ENCODE measurements around the gene RASA3. TPM values are rescaled to one million over a fixed set of nuclear protein-coding genes. Genes with fewer than 3 reads are reported as not detected.
"Not testable (repeated sequence)": the region's sequence is repeated elsewhere in the genome, so short reads cannot be mapped to it uniquely, and the experiment has no call there.

Gene RASA3
- polyA plus RNA-seq, 1 donor, result 11.5 TPM

DNA sequence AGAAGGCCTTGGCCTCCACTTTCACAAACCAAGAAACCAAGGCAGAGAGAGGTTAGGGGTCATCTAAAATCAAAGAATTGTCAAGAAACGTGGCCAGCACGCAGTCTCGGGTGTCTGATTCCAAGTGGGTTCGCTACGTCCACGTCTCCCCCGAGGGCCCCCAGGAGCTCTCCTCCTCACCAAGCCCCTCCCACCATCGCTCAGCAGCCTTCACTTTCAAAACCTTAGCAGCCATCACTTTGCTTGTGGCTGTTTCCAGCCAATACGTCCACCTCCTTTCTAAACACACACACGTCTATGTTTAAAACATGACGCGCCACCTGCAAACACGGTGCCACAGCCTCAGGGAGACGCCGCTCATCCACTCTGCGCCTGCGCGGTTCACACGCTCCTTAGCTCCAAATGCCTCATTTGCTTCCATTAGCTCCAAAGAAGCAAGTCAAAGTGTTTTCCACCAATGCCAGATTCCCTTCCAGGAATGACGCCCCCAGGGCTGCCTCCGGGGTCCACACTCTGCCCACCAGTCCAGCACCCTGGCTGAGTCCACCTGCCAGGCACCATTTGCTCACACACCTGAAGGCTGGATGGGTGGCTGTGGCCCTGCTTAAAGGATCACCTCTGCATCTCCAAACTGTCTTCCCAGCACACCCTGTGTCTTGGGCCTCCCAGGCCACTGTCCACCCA, 5.5 kb downstream of the RASA3 start:
- DNase-seq, result no peak

DNA sequence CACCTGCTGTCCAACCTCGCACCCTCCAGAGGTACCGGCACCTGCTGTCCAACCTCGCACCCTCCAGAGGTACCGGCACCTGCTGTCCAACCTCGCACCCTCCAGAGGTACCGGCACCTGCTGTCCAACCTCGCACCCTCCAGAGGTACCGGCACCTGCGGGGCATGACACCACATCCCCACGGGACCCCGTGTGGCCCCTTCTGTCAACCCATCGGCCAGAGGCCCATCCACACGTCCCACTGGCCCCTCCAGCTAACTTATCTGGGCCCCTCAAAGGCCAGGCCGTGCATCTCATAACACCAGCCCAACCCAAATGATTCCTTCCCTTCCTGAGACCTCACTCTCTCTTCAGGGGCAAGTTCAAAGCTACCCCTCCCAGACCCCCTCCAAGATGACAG, 6.3 kb downstream of the RASA3 start:
- DNase-seq, result not testable (repeated sequence)

DNA sequence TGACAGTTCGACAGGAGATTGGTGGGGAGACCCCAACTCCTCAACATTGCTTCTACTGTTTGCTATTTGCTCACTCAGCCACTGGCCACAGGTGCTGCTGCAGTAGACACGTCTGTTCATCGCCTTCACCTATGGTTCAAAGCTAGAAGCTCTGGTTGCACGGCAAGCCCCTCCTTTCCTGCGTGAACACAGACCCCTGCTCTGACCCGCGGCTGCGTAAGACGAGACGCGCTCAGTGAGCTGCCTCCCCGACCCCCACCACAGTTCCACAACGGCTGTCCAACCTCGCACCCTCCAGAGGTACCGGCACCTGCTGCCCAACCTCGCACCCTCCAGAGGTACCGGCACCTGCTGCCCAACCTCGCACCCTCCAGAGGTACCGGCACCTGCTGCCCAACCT, 6.8 kb downstream of the RASA3 start:
- no peak for DNase-seq

DNA sequence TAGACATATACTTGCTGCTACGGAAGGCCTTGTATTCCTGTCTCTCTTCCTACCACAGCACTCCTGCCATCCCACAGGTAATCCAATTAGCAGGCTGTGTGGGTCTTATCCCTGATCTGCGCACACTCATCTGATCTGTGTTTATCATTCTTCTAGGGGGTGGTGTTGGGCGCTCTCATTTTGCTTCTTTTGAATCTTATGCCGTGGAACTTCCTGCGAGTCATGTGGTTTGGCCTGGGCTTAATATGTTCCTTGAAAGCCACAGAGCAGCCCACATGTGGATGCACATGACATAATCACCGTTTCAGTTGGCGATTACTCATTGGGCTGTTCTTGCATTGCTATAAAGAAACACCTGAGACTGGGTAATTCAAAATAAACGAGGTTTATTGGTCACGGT, 7.5 kb downstream of the RASA3 start:
- no peak for DNase-seq

GRCh38 chr13:114124431-114124830, 8.0 kb downstream of the RASA3 start:
- no peak for DNase-seq

- no peak for DNase-seq
Measured at GRCh38 chr13:114123876-114124275, 8.5 kb downstream of the RASA3 start.

- no peak for DNase-seq
Measured at GRCh38 chr13:114123448-114123847, 9.0 kb downstream of the RASA3 start.

GRCh38 chr13:114122591-114123211, 9.7 kb downstream of the RASA3 start:
- DNase-seq, result no peak

DNA sequence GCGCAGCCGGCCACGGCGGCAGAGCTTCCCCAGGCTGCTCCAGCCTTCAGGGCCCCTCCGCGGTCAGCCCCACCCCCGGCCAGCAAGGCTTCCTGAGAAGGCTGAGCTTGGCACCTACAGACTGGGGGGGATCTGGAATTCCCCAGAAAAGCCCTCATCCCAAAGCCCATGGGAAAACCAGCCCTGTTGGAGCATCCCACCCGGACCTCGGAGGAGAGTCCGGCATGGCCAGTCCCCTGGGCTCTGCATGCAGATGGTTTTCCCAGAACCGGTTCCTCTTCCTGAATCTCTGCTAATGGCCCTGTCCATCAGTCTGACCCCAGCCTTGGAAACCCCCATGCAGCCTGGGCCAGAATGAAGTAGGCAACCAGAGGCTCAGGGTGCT, 10.3 kb downstream of the RASA3 start:
- DNase-seq, result no peak

GRCh38 chr13:114121496-114122126, 10.8 kb downstream of the RASA3 start:
- DNase-seq, result no peak

DNA sequence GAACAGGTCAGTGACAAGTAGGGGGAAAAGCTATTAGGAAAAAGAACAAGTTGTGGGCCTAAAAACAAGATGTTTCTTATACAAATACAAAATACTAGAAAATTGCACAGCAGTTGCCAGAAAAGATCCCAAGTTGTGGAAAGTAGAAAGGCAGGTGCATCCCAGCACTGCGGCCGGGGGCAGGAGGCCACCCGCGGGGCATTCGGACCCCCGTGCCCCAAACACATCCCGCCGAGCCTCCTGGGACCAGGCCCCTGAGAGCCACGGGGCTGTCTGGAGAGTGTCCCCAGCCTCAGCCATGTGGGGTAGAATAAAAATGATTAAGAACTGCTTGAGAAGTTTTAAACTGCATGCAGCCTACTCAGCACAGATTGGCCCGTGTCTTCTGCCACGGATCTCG, 11.4 kb downstream of the RASA3 start:
- DNase-seq, result no peak

- no peak for DNase-seq
Measured at GRCh38 chr13:114120591-114121011, 11.8 kb downstream of the RASA3 start.

- DNase-seq, result peak; percentile 83
Measured at GRCh38 chr13:114119196-114119595, 13.2 kb downstream of the RASA3 start.

DNA sequence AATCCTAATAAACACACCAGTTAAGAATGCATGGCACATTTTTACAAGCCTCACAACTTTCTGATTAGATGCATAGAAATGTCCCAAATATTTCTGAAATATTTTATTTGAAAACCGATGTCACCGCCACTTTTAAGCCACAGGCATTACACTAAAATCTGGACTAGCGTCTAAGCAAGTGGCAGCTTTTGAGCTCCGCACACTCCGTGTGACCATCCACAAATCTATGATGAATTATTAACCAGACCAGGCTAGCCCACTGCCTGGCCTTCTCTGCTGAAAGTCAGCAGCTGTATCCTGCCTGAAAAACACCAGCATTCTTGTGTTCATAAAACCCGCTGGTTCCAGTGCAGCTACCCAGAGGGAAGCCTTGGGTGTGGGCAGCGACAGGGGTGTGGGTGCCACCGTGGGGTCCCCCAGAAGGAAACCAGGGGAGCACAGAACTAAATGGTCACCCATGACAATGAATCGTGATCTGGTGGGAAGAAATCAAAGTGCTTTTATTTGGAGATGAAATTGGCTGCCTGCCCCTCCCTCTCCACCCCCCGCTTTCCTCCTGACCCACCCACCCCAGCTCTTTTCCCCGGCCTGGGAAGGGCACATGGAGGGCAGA, 13.8 kb downstream of the RASA3 start:
- DNase-seq, result peak; percentile 50

- DNase-seq, result no peak
Measured at GRCh38 chr13:114118086-114118485, 14.3 kb downstream of the RASA3 start.

- DNase-seq, result not testable (repeated sequence)
Measured at GRCh38 chr13:114117341-114117874, 15.0 kb downstream of the RASA3 start.

- no peak for DNase-seq
Measured at GRCh38 chr13:114116734-114117133, 15.7 kb downstream of the RASA3 start.

GRCh38 chr13:114115796-114116195, 16.6 kb downstream of the RASA3 start:
- no peak for DNase-seq

GRCh38 chr13:114115191-114115671, 17.2 kb downstream of the RASA3 start:
- DNase-seq, result no peak

DNA sequence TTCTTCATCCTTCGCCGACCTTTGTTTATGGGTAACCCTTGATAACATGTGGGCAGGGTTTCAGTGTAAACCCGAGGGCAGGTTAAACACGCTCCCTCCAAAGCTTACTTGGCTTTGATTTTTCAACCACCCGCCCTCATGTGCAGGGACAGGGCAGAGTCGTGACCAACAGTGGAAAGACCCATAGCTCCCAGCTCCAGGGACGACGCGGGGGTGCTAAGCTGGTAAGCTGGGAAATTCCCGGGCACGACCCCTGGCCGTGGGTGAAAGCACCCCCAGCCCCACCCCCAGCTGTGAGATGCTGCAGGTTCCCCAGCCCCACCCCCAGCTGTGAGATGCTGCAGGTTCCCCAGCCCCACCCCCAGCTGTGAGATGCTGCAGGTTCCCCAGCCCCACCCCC, 17.8 kb downstream of the RASA3 start:
- not testable (repeated sequence) for DNase-seq

DNA sequence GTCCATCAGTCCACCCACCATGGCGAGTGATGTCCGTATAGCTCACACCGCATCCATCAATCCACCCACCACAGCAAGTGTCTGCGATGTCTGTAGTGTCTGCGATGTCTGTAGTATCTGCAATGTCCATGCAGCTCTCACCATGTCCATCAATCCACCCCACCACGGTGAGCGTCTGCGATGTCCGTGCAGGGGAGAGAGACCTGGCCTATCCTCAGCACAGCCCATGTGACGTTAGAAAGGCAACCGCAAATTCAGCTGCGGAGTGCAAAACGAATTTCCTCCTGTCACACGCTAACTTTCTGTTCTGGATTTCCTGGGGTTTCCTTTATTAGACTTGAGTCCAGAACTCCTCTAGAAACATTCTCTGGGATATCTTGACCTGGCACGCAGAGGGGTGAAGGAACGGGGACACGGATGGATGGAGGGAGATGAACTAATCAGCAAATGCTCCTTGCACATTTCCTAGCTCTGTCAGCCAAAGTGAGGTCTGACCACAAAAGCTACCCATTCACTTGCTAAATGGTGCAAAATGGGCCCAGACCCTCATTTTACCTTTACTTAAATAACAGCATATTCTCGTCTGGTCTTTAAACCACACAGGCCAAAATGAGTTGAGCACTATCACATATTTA, 18.3 kb downstream of the RASA3 start:
- DNase-seq, result no peak

DNA sequence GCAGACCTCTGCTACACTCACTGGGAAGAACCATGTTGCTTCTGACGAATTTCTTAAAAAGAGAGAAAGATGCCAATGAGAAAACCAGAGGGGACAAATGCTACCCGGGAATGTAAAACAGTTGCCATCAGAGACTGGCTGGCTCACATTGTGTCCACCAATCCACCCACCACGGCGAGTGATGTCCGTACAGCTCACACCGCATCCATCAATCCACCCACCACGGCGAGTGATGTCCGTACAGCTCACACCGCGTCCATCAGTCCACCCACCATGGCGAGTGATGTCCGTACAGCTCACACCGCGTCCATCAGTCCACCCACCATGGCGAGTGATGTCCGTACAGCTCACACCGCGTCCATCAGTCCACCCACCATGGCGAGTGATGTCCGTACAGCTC, 19.0 kb downstream of the RASA3 start:
- DNase-seq, result not testable (repeated sequence)

Data from left kidney (tissue), 2 donors.